C1 segment of cervical spinal cord (tissue), 14 donors: ENCODE results near the gene SH3PXD2B.
"Not testable (repeated sequence)": the region's sequence is repeated elsewhere in the genome, so short reads cannot be mapped to it uniquely, and the experiment has no call there.

Experiments used
- DNase-seq, 14 donors: peaks; one replicate each; lab custom pipeline; 2025; lab: John Stamatoyannopoulos, UW

Gene SH3PXD2B

DNA sequence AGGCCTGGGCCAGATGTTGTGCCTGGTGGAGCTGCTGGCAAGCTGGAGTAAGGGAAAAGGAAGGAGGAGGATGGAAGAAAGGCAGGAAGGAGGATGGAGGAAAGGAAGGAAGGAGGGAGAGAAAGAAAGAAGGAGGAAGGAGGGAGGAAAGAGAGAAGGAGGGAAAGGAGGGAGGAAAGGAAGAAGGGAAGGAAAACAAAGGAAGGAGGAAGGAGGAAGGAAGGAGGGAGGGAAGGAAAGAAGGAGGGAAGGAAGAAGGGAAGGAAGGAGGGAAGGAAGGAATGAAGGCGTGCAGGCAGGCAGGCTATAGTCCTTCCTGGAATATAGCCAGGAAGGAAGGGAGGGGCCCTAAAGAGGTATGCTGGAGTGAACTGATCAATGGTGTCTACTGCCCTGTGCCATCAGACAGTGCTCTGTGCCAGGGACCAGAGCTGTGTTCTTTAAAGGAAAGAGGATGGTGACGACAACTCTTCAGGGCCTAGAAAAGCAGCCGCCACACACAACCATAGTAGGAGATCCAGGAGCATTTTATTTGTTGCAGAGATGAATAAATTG, 109.4 kb downstream of the SH3PXD2B start:
- DNase-seq = no peak

DNA sequence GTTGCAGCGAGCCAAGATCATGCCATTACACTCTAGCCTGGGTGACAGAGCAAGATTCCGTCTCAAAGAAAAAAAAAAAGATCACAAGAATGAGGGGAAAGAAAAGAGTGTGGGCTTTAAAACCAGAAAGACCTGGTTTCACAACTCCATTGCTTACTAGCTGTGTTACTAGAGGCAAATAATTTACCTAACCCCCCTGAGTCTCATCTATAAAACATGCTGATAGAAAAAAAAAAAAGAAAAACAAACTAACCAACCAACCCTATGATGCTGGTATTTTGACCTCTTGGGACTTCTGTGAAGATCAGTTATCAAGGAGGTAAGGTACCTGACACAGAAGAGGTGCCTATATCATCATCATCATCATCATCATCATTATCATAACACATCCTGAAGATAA, 110.6 kb downstream of the SH3PXD2B start:
- no peak for DNase-seq

- no peak for DNase-seq
Measured at GRCh38 chr5:172342918-172343317, 111.4 kb downstream of the SH3PXD2B start.

DNA sequence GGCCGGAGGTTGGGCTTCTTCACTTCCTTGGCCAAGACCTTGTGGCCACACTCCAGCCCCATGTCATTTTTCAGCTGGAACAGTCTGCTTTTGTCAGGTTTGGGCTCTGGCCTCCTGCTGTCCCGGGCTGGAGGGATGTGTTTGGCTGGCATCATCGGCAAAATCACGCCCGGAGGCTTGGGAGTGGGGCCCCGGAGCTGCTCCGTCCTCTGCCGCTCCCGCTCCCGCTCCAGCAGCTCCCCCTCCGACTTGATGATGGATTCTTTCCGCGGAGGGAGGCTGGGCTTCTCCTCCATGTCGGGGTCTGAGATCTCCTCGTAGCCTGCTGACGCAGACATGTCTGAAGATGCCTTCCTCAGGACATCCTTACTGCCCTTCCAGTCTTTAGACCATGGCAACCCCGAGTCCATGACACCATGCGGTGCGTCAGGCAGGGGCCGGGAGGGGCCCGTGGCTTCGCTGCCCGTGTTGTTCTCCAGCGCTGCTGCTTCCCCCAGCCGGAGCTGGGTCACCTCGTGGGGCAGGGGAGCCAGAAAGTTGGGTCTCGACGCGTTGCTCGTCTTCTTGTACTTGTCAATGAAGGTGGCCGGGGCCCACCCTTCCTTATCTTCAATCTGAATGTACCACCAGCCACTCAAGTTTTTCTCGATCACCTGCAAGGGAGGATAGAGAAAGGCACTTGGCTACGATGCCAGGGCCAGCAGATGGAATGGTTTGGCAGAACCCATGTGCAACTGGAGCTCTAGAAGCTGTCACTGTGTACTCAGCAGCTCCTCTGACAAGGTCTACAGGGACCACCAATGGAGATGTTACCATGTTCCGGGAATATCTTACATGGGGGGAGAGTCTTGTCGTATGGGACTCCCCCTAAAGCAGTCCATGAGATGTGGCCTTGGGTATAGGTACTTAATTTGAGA, 114.8 kb downstream of the SH3PXD2B start:
- peak in 2 of 14 donors; percentile 26 to 80 for DNase-seq

- no peak for DNase-seq
Measured at GRCh38 chr5:172336676-172337285, 117.5 kb downstream of the SH3PXD2B start.

DNA sequence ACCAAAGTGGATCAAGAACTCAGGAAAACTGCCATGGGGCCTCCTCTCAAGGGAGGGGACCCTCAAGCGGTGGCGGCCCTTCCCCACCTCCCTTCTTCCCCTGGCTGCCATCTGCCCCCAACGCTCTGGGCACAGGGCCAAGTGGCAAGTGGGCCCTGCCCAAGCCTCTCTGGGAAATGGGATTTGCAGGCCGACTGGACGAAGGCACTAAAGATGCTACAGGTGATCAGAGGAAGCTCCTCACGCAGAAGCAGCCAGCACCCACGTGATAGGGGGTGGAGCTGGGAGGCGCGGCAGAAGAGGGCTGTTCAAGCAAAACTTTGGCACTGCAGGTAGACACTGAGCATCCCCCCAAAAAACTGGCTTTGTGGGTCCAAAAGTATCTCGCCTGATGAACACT, 118.1 kb downstream of the SH3PXD2B start:
- DNase-seq = no peak

- DNase-seq = no peak
Measured at GRCh38 chr5:172335721-172336120, 118.6 kb downstream of the SH3PXD2B start.

DNA sequence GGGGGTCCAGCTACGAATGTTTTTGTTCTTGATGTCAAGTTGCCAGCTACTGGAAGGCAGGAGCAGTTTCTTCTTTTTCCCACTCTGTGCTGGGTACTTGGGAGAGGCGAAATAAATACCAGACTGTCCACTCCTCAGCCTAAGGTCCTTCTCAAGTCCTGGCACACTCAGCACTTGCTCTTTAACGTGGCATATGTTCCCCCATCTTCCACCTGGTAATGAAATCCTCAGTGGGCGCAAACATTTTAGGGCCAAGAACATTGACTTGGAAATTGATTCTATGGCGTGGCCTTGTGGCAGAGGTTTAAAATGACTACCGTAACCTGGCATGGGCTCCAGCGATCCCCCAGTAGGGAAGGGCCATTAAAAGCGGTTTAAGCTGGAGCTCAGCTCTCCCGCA, 119.7 kb downstream of the SH3PXD2B start:
- DNase-seq = peak in 1 of 14 donors; percentile 48

- no peak for DNase-seq
Measured at GRCh38 chr5:172334196-172334595, 120.1 kb downstream of the SH3PXD2B start.

DNA sequence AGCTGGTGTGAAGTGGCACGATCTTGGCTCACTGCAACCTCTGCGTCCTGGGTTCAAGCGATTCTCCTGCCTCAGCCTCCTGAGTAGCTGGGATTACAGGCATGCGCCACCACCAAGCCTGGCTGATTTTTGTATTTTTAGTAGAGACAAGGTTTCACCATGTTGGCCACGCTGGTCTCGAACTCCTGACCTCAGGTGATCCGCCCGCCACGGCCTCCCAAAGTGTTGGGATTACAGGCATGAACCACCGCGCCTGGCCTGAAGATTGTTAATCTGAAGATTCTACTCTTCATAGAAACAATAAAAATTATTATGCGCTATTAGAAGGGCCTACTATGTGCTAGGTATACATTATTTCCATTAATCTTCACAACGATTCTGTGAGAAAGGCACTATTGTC, 127.4 kb downstream of the SH3PXD2B start:
- not testable (repeated sequence) for DNase-seq

DNA sequence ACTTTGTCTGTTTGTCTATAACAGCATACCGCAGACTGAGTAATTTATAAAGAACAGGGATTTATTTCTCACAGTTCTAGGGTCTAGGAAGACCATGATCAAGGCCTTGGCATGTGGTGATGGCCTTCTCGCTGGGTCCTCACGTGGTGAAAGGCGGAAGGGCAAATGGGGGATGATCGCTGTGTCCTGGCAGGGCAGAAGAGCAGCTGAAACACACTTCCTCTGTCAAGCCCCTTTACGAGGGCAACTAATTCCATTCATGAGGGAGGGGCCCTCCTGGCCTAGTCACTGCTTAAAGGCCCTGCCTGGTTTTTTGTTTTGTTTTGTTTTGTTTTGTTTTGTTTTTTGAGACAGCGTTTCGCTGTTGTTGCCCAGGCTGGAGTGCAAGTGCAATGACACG, 128.9 kb downstream of the SH3PXD2B start:
- no peak for DNase-seq

DNA sequence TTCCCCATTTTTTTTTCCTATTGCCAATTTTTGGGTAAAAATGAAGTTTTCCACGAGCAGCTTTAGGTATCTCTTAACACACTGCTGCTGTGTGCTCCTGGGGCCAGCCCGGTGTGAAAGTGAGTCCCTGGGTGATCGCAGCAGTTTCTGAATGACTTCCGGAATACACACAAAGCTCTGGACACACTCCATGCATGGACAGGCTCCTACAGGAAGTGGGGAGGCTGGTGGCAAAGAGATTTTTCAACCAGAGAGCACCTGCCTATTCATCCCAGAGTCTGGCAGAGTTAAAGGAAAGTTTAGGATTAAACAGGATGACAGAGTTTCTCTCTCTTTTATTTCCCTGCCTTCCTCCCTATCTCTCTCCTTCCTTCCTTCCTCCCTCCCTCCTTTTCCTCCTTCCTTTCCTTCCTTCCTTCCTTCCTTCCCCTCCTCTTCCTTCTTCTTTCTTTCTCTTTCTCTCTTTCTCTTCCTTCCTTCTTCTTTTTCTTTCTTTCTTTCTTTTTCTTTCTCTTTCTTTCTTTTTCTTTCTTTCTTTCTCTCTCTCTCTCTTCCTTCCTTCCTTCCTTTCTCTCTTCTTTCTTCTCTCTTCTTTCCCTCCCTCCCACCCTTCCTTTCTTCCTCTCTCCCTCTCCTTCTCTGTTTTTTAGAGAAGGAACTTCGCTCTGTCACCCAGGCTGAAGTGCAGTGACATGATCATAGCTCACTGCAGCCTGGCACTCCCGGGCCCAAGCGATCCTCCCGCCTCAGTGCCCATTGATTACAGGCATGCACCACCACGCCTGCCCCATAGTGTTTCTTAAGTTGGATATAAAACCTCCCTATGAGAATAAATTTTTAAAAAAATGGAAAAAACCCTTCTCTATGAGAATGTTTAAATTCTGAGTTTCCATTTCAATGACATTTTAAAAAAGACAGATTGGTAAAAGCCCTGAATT, 132.0 kb downstream of the SH3PXD2B start:
- DNase-seq = no peak

DNA sequence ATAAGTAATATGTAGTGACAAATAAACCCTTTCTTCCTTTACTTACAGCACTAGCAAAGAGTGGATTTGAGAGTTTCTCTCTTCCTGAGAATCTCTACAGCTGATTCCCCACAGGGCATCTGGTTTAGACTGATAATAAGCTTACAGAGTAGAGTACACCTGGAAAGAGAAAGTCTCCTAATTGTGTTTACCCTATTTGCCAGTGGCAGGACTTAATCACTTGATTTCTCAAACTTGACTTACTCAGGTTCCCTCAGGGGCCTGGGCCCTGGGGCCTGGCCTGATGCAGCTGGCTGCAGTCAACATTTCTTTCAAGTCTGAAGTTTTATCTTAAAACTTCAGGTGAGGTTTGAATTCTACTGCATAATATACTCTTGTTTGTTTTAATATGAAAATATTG, 132.7 kb downstream of the SH3PXD2B start:
- no peak for DNase-seq

DNA sequence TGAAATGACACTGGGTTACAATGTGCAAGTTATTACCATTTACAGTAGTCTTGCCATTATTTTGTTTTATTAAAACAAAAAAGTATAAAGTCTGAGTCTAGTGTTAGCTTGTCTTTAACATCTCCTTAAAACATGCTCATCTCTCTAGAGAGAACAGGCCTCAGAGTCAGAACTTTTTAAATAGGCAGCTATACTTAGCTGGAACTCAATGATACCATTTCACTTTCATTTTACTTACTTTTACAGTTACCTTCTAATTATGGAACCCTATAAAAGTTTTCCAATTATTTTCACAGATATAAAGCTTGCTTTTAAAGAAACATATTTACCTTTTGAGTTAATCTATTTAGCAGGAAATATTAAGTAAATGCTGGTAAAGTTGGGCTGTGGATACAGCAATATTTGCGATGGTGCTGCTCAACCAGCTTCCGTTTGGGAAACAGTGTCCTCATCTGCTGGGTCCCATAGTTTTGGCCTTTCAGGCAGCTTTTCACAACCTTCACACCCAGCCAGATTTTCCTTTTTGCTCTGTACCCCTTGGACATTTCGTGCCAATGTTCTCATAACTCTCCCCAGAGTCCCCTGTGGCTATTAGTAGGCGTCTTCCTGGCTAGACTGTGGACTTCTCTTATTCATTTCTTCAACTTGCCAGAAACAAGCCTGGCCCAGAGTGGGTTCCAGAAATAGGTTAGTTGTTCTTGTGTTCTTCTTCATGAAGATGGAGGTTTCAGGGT, 134.4 kb downstream of the SH3PXD2B start:
- no peak for DNase-seq

GRCh38 chr5:172315587-172316493, 138.5 kb downstream of the SH3PXD2B start:
- no peak for DNase-seq

DNA sequence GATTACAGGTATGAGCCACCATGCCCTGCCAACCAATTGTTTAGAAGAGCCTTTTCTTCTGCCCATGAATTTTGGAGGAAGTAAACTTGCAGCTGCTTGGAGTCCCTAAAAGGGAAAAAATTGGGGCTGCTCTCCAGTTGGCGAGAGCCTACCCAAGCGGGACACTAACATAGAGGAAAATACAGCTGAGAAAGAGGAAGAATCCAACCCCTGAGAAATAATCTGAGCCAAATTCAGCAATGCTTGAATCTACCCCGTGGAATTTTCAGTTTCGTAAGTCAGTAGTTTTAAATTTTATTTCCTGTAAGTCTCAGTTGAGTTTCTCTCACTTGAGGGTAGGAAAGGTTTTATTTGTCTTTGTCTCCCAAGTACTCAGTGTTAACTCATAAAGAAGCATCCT, 140.4 kb downstream of the SH3PXD2B start:
- no peak for DNase-seq

DNA sequence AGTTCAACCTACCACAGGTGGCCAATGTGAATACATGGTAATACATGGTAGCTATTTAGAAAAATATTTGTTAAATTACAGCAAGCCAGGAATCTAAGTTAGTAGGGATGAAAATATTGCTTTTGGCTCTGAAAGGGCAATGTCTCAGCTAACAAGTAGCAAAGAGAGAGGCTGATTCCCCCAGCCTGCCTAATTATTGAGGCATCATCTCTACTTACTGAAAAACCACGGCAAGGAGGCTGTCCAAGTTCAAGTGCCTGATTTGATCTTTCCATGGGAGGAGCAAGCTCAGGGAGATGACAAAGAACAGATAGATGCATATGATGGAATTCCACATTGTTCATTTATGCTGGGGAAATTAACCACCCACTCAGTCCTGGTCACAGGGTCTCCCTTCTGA, 142.0 kb downstream of the SH3PXD2B start:
- DNase-seq = no peak

GRCh38 chr5:172311605-172312004, 142.7 kb downstream of the SH3PXD2B start:
- DNase-seq = no peak

- no peak for DNase-seq
Measured at GRCh38 chr5:172311026-172311425, 143.3 kb downstream of the SH3PXD2B start.

GRCh38 chr5:172305380-172305779, 148.9 kb downstream of the SH3PXD2B start:
- no peak for DNase-seq
